Measurements from ENCODE around the gene PPFIBP2.

Gene PPFIBP2

GRCh38 chr11:7575841-7576725 is 62.3 kb downstream of the PPFIBP2 start:
- no peak for DNase-seq (ENCODE audit: low read depth in 2 of 2, low spot score in 1 of 2)

- DNase-seq (ENCODE audit: low read depth in 2 of 2, low spot score in 1 of 2) = no peak
These were observed 63.0 kb downstream of the PPFIBP2 start for GRCh38 chr11:7576726-7577290.

GRCh38 chr11:7577291-7578190 is 63.7 kb downstream of the PPFIBP2 start:
- DNase-seq (ENCODE audit: low read depth in 2 of 2, low spot score in 1 of 2) = no peak

DNA sequence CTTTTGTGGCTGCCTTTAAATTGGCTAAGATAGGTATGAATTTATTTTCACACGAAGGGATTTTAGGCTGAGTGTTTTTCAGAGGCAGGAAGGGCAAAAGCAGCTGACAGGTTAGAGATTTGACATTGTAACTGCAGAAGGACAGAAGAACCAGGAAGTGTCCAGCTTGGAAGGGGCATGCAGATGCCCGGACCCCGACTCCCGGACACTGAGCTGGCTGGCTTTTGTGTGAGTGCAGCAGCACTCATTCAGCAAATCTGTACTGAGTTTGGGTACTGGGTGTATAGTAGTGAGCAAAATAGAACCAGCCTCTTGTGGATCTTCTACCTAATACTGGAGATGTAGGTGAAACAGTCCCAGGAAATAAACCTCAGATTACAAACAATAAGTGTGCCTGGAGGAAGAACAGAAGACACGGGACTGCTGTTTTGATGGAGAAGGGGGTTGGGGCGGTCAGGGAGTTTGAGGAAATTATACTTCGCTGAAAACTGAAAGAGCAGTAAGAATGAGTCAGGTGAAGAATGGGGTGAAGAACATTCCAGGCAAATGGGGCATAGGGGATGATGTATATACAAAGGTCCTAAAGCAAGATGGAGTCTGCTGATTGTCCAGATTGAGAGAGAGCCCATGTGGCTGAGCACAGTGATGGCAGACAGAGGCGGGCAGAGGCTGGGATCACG is 64.6 kb downstream of the PPFIBP2 start:
- DNase-seq (ENCODE audit: low read depth in 2 of 2, low spot score in 1 of 2) = no peak

DNA sequence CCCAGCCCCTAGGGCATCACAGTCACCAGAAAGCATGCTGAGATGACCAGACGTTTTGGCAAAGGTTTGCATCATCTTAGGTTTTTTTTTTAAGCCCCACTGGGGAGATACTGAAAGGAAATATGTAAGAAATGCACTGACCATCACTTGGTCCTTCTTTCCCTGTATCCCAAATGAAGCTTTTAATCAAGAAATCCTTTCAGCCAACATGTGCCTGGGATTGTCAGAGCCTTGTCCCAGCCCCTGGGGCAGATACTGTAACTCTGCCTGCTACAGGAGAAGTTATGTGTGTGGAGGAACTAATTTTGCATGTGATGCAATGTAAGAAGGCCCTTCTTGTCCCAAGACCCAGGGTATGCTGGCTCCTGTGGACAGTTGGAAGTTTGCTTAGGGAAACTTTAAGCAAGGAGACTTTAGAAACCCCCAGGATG is 65.6 kb downstream of the PPFIBP2 start:
- no peak for DNase-seq (ENCODE audit: low read depth in 2 of 2, low spot score in 1 of 2)

DNA sequence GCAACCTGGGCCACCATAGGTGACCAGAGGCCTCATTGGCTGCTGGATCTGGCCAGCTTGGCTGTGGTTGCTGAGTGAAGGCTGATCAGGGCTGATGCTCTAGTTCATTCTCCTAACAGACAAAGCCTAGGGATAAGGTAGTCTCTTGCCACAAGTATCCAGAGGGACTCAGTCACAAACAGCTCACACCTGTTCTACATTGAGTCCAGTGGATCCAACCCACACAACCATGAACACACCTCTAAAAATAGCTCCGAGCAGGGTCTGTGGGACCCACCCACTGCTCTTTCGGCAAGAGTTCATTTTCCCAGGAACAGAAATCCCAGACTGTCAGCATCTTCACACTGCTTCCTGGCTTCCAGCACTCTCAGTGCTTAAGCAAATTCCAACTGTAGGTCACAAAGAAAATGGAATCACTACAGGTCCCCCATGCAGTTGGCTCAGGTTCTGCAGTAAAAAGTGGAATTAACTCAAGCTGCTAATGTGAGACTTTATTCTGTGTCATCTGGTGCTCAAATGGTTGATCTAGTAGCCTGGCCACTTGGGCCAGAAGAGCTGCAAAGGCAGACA is 67.3 kb downstream of the PPFIBP2 start:
- no peak for DNase-seq (ENCODE audit: low read depth in 2 of 2, low spot score in 1 of 2)

- DNase-seq (ENCODE audit: low read depth in 2 of 2, low spot score in 1 of 2) = no peak
These were observed 68.7 kb downstream of the PPFIBP2 start for GRCh38 chr11:7582338-7582985.

DNA sequence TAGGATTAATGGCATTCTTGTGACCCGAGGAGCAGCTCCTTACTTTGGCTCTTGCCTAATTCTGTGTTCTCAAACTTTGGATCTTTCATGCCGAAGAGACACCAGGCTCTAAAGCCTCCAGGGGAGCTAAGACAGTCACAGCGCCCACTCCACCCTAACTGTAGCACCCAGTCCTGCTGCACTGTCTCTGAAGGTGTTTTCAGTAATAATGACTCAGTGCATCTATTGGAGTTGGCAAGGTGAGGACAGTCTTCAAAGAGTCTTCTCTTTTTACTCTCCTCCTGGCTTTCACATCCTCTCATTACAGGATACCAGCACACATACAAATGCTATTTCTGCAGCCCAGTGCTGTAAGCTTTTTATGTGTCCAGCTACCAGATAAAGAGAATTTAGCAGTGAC is 69.4 kb downstream of the PPFIBP2 start:
- DNase-seq (ENCODE audit: low read depth in 2 of 2, low spot score in 1 of 2) = no peak

DNA sequence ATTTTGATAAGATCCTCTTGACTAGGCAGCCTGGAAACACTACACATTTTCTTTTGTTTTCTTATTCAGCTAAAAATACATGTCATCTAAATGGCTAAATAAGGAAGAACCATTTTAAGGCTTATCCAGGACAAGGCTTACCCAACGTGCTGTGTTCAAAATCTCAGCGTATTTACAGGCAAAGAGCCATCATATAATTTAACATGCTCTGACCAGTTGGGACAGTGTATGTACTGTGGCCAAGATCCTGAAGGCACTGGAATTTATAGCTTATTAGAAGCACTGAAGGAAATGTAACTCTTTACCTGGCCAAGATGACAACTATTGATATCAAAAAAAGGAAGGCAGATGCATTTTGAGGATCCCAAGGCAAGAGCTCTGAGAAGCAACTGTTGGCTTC is 71.1 kb downstream of the PPFIBP2 start:
- no peak for DNase-seq (ENCODE audit: low read depth in 2 of 2, low spot score in 1 of 2)

DNA sequence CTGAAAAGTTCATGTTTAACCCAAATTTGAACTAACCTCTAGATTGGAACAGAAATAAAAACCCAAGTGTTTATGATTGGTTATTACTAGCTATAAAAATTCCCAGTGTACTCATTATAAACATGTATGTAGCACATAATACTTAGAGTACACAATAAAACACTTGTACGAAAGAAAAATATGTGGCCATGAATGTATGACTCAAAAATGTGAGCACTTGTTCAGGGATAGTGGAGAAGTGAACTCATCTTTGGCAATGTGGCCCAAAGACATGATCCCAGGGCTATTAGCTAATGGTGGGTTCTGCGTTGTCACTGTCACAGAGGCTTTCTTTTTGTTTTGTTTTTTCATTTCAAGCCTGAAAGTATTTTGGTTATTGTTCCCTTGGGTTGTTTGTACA is 72.0 kb downstream of the PPFIBP2 start:
- DNase-seq (ENCODE audit: low read depth in 2 of 2, low spot score in 1 of 2) = no peak

DNA sequence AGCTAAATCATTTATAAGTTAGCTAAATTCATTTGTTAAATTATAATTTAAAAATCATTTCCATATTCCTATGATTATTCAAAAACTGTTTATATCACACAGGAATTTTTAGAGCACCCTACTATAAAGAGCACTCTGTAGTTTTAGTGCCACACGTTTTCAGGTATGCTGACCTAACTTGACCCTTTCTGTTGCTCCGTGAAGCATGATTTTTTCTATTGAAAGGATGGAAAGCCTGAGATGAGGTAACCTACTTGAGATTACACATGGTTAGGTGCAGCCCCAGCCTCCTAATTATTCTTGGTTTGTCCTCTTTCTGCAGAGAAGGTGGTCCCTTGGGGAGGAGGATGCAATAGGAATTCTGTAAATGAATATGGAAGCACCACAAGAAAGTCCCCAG is 72.6 kb downstream of the PPFIBP2 start:
- no peak for DNase-seq (ENCODE audit: low read depth in 2 of 2, low spot score in 1 of 2)

GRCh38 chr11:7587712-7588111 is 73.9 kb downstream of the PPFIBP2 start:
- no peak for DNase-seq (ENCODE audit: low read depth in 2 of 2, low spot score in 1 of 2)

GRCh38 chr11:7589861-7590260 is 76.1 kb downstream of the PPFIBP2 start:
- DNase-seq (ENCODE audit: low read depth in 2 of 2, low spot score in 1 of 2) = no peak

GRCh38 chr11:7590529-7590928 is 76.7 kb downstream of the PPFIBP2 start:
- DNase-seq (ENCODE audit: low read depth in 2 of 2, low spot score in 1 of 2) = no peak

GRCh38 chr11:7591107-7591894 is 77.5 kb downstream of the PPFIBP2 start:
- DNase-seq (ENCODE audit: low read depth in 2 of 2, low spot score in 1 of 2) = no peak

- no peak for DNase-seq (ENCODE audit: low read depth in 2 of 2, low spot score in 1 of 2)
These were observed 78.2 kb downstream of the PPFIBP2 start for GRCh38 chr11:7591987-7592386.

DNA sequence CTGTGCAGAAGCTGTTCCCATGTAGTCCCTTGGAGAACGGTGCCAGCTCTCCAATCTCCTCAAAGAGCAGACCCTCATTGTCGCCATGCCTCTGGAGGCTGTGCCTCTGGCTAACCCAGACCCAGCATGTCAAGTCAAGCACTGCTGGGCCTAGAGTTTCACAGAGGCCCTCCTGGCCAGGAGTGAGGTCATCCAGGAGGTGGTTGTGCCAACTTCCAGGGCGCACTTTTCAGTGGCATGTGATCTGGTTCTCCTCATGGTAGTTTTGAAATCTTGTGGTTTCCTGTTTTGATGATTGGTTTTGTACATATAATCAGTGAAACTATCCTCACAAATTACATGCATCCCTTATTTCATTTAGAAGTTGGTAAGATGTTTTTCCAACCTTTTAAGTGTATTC is 78.9 kb downstream of the PPFIBP2 start:
- no peak for DNase-seq (ENCODE audit: low read depth in 2 of 2, low spot score in 1 of 2)

DNA sequence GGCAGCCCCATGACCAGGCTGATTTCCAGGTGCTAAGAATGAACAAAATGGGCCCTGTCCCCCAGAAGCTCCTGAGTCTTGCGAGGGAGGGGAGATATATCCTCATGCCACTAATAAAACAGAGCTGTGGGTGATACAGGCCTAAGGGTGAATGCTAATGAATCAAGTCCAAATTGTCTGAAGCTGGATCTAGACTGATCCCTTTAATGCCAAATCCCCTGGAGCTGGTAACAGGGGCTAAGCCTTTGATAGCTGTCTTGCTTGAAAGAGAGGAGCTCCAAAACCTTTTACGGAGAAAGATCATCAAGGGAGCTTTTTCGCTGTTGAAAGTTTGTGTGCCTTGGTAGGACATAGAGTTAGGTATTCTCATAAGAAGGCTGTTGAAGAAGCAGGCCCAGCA is 79.7 kb downstream of the PPFIBP2 start:
- DNase-seq (ENCODE audit: low read depth in 2 of 2, low spot score in 1 of 2) = no peak

DNA sequence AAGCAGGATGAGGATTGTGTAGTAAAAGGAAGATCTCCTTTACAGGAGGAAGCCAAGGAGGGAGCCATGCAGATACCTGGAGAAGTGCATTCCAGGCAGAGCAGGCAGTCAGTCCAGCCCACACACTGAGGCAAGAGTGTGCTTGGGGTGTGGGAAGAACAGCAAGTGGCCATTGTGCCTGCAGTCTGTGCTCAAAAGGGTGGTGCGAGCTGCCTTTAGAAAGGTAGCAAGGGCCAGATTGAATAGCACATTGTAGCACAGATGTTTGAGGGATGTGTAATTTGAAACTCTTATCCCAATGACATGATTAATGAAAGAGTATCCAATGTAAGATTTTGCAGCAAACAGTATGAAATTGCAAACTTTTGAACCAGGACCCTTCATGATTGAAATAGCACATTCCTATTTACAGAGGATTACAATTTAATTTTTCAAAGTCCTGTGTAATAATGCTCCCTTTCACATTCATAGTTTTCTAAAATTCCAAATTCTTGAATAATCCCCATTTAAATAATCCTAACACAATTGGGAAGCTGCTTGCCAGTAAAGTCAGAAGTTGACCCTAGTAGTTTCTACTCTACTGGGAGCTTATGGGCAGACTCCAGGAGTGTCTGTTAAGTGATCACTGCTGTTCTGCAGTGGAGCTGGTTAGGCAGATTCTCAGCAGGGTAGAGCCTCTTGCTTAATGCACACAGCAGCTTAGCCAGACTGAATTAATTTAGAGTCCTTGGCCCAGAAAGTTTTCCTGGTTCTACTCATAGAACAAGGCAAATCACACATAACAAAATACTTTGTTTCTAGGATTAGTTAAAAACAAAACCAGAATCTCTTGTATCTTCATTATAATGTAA is 81.4 kb downstream of the PPFIBP2 start:
- DNase-seq (ENCODE audit: low read depth in 2 of 2, low spot score in 1 of 2) = no peak

Data from stimulated activated CD8-positive, alpha-beta memory T cell treated with anti-CD3 and anti-CD28 coated beads, Interleukin-4, amount 100 ng/mL, for 1 hour (primary cell).